ENCODE measurements around the gene UBE4B. TPM values are rescaled to one million over a fixed set of nuclear protein-coding genes. Genes with fewer than 3 reads are reported as not detected.

UBE4B gene
- total and polyA plus RNA-seq, 2 of the 13 experiments (the other 11 are each of a cell fraction or from before 2014, with no cell fraction given): 15.2 to 24.8 TPM

DNA sequence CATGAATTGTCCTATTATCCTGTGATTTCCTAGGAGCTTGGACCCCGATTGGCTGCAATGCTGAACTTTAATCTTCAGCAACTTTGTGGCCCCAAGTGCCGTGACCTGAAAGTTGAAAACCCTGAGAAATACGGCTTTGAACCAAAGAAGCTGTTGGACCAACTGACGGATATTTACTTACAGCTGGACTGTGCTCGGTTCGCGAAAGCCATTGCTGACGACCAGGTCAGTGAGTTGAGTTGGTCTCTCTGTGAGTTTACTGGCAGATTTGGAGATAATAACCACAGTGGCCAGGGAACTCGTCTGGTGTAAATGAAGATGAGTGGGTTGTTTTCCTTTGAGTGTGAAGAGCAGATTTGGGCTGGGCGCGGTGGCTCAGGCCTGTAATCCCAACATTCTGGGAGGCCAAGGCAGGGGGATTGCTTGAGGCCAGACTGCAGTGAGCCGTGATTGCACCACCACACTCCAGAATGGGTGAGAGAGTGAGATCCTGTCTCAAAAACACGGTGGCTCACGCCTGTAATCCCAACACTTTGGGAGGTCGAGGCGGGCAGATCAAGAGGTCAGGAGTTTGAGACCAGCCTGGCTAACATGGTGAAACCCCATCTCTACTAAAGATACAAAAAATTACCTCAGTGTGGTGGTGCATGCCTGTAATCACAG, 138.5 kb downstream of the UBE4B start (continued):
- TF ChIP-seq, protein P1, sequence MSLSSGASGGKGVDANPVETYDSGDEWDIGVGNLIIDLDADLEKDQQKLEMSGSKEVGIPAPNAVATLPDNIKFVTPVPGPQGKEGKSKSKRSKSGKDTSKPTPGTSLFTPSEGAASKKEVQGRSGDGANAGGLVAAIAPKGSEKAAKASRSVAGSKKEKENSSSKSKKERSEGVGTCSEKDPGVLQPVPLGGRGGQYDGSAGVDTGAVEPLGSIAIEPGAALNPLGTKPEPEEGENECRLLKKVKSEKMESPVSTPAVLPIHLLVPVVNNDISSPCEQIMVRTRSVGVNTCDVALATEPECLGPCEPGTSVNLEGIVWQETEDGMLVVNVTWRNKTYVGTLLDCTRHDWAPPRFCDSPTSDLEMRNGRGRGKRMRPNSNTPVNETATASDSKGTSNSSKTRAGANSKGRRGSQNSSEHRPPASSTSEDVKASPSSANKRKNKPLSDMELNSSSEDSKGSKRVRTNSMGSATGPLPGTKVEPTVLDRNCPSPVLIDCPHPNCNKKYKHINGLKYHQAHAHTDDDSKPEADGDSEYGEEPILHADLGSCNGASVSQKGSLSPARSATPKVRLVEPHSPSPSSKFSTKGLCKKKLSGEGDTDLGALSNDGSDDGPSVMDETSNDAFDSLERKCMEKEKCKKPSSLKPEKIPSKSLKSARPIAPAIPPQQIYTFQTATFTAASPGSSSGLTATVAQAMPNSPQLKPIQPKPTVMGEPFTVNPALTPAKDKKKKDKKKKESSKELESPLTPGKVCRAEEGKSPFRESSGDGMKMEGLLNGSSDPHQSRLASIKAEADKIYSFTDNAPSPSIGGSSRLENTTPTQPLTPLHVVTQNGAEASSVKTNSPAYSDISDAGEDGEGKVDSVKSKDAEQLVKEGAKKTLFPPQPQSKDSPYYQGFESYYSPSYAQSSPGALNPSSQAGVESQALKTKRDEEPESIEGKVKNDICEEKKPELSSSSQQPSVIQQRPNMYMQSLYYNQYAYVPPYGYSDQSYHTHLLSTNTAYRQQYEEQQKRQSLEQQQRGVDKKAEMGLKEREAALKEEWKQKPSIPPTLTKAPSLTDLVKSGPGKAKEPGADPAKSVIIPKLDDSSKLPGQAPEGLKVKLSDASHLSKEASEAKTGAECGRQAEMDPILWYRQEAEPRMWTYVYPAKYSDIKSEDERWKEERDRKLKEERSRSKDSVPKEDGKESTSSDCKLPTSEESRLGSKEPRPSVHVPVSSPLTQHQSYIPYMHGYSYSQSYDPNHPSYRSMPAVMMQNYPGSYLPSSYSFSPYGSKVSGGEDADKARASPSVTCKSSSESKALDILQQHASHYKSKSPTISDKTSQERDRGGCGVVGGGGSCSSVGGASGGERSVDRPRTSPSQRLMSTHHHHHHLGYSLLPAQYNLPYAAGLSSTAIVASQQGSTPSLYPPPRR (CRISPR knock-in tag; IDR thresholded peaks at IDR 0.05; ENCODE audit: borderline replicate concordance): peak; percentile 80
- peak; percentile 73; the same call in 1 of the 2 replicates for TF ChIP-seq HES4 (CRISPR knock-in tag; IDR thresholded peaks at IDR 0.05; ENCODE audit: borderline replicate concordance)
- TF ChIP-seq TCF7 (IDR thresholded peaks at IDR 0.05; ENCODE audit: low read depth): peak; percentile 76
- peak; percentile 37; the same call in 1 of the 2 replicates for TF ChIP-seq TAF1 (CRISPR knock-in tag; IDR thresholded peaks at IDR 0.05)
- TF ChIP-seq ZNF468 (CRISPR knock-in tag; IDR thresholded peaks at IDR 0.05): no peak
- TF ChIP-seq MYC (CRISPR knock-in tag; IDR thresholded peaks at IDR 0.05; ENCODE audit: borderline replicate concordance): peak; percentile 23; the same call in 1 of the 2 replicates
- peak; percentile 92 for TF ChIP-seq ZNF644 (CRISPR knock-in tag; IDR thresholded peaks at IDR 0.05; ENCODE audit: low read depth)
- TF ChIP-seq, protein P2, sequence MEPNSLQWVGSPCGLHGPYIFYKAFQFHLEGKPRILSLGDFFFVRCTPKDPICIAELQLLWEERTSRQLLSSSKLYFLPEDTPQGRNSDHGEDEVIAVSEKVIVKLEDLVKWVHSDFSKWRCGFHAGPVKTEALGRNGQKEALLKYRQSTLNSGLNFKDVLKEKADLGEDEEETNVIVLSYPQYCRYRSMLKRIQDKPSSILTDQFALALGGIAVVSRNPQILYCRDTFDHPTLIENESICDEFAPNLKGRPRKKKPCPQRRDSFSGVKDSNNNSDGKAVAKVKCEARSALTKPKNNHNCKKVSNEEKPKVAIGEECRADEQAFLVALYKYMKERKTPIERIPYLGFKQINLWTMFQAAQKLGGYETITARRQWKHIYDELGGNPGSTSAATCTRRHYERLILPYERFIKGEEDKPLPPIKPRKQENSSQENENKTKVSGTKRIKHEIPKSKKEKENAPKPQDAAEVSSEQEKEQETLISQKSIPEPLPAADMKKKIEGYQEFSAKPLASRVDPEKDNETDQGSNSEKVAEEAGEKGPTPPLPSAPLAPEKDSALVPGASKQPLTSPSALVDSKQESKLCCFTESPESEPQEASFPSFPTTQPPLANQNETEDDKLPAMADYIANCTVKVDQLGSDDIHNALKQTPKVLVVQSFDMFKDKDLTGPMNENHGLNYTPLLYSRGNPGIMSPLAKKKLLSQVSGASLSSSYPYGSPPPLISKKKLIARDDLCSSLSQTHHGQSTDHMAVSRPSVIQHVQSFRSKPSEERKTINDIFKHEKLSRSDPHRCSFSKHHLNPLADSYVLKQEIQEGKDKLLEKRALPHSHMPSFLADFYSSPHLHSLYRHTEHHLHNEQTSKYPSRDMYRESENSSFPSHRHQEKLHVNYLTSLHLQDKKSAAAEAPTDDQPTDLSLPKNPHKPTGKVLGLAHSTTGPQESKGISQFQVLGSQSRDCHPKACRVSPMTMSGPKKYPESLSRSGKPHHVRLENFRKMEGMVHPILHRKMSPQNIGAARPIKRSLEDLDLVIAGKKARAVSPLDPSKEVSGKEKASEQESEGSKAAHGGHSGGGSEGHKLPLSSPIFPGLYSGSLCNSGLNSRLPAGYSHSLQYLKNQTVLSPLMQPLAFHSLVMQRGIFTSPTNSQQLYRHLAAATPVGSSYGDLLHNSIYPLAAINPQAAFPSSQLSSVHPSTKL (CRISPR knock-in tag; IDR thresholded peaks at IDR 0.05): peak; percentile 85
- TF ChIP-seq GABPA (IDR thresholded peaks at IDR 0.05; ENCODE audit: low read depth, low read length): no peak
- TF ChIP-seq GABPA (CRISPR knock-in tag; IDR thresholded peaks at IDR 0.05; ENCODE audit: low read depth): peak; percentile 45; the same call in 1 of the 2 replicates
- no peak for TF ChIP-seq NONO (IDR thresholded peaks at IDR 0.05)
- peak; percentile 86 for TF ChIP-seq NONO (CRISPR knock-in tag; conservative IDR thresholded peaks at IDR 0.05)
- peak; percentile 69; the same call in 1 of the 2 replicates for TF ChIP-seq ZBTB7B (CRISPR knock-in tag; IDR thresholded peaks at IDR 0.05)
- TF ChIP-seq ZBTB21 (CRISPR knock-in tag; IDR thresholded peaks at IDR 0.05): no peak
- TF ChIP-seq FOXM1 (CRISPR knock-in tag; IDR thresholded peaks at IDR 0.05): peak; percentile 85; the same call in 1 of the 2 replicates
- TF ChIP-seq, protein P3, sequence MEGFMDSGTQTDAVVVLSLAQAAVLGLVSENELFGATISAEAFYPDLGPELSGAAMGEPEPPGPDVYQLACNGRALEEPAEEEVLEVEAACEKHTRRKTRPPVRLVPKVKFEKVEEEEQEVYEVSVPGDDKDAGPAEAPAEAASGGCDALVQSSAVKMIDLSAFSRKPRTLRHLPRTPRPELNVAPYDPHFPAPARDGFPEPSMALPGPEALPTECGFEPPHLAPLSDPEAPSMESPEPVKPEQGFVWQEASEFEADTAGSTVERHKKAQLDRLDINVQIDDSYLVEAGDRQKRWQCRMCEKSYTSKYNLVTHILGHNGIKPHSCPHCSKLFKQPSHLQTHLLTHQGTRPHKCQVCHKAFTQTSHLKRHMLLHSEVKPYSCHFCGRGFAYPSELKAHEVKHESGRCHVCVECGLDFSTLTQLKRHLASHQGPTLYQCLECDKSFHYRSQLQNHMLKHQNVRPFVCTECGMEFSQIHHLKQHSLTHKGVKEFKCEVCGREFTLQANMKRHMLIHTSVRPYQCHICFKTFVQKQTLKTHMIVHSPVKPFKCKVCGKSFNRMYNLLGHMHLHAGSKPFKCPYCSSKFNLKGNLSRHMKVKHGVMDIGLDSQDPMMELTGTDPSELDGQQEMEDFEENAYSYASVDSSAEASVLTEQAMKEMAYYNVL (CRISPR knock-in tag; IDR thresholded peaks at IDR 0.05; ENCODE audit: borderline replicate concordance): peak; percentile 44; the same call in 1 of the 2 replicates
- TF ChIP-seq ZNF205 (CRISPR knock-in tag; IDR thresholded peaks at IDR 0.05): peak; percentile 61; the same call in 1 of the 2 replicates
- TF ChIP-seq MXI1 (IDR thresholded peaks at IDR 0.05; ENCODE audit: borderline replicate concordance, low read depth, low read length): peak; percentile 31; the same call in 1 of the 3 replicates
- TF ChIP-seq, protein P4, sequence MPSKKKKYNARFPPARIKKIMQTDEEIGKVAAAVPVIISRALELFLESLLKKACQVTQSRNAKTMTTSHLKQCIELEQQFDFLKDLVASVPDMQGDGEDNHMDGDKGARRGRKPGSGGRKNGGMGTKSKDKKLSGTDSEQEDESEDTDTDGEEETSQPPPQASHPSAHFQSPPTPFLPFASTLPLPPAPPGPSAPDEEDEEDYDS (CRISPR knock-in tag; IDR thresholded peaks at IDR 0.05): peak; percentile 63
- no peak for TF ChIP-seq ZNF839 (CRISPR knock-in tag; IDR thresholded peaks at IDR 0.05; ENCODE audit: borderline replicate concordance)

Data from HepG2 (cell line).